MM.1S (cell line): ENCODE data around the gene MRPL16.

Experiments used
- DNase-seq: peaks from one replicate; pipeline ENCODE4 v3.0.0-alpha.2; 2015
- H2AFZ ChIP-seq: fragments of 300-600 bp; sonication (generic); 2 replicates; pipeline ENCODE4 v1.6.0; 2016; ENCODE audit warnings: antibody characterized with exemption, low read length
- H3F3A ChIP-seq: fragments of 300-600 bp; sonication (generic); 2 replicates; pipeline ENCODE4 v1.6.1; 2016; ENCODE audit warnings: mild to moderate bottlenecking, antibody characterized with exemption, low read length, moderate library complexity, mixed read lengths; ENCODE audit not compliant: insufficient read depth
- H3K27ac ChIP-seq: fragments of 300-600 bp; sonication (generic); 2 replicates; pipeline ENCODE4 v1.5.1; 2016; ENCODE audit warnings: mild to moderate bottlenecking, low read length
- H3K27me3 ChIP-seq: fragments of 300-600 bp; sonication (generic); replicated peaks from 2 replicates; pipeline ENCODE4 v1.6.0; 2016; ENCODE audit warnings: low read length; ENCODE audit not compliant: insufficient read depth
- H3K36me3 ChIP-seq: fragments of 300-600 bp; sonication (generic); replicated peaks from 2 replicates; pipeline ENCODE4 v1.6.1; 2016; ENCODE audit warnings: mild to moderate bottlenecking, low read length, mixed read lengths; ENCODE audit not compliant: insufficient read depth
- H3K4me1 ChIP-seq: fragments of 300-600 bp; sonication (generic); 2 replicates; pipeline ENCODE4 v1.6.1; 2016; ENCODE audit warnings: low read length, mixed read lengths
- H3K4me2 ChIP-seq: fragments of 300-600 bp; sonication (generic); 2 replicates; pipeline ENCODE4 v1.6.0; 2016; ENCODE audit warnings: low read depth, low read length
- H3K4me3 ChIP-seq: fragments of 300-600 bp; sonication (generic); 2 replicates; pipeline ENCODE4 v1.5.1; 2016; ENCODE audit warnings: low read length, mixed read lengths
- H3K79me2 ChIP-seq: fragments of 300-600 bp; sonication (generic); 2 replicates; pipeline ENCODE4 v1.6.1; 2016; ENCODE audit warnings: mixed run types, low read length, mixed read lengths
- H3K9ac ChIP-seq: fragments of 300-600 bp; sonication (generic); 2 replicates; pipeline ENCODE4 v1.6.1; 2016; ENCODE audit warnings: low read length, mixed read lengths
- H3K9me2 ChIP-seq: fragments of 300-600 bp; sonication (generic); replicated peaks from 2 replicates; pipeline ENCODE4 v1.6.1; 2016; ENCODE audit warnings: mild to moderate bottlenecking, low read length, mixed read lengths; ENCODE audit not compliant: insufficient read depth
- H3K9me3 ChIP-seq: fragments of 300-600 bp; sonication (generic); replicated peaks from 2 replicates; pipeline ENCODE4 v1.6.1; 2016; ENCODE audit warnings: mild to moderate bottlenecking, low read length, mixed read lengths; ENCODE audit not compliant: insufficient read depth
- H4K20me1 ChIP-seq: fragments of 300-600 bp; sonication (generic); 2 replicates; pipeline ENCODE4 v1.6.1; 2016; ENCODE audit warnings: mild to moderate bottlenecking, low read length, moderate library complexity, mixed read lengths; ENCODE audit not compliant: insufficient read depth
- EZH2 ChIP-seq: fragments of 300-600 bp; sonication (generic); optimal IDR thresholded peaks from 2 replicates; pipeline ENCODE3; 2017; ENCODE audit warnings: low read depth, mild to moderate bottlenecking, antibody characterized with exemption, low read length, mixed read lengths
- EZH2phosphoT487 ChIP-seq: fragments of 300-600 bp; sonication (generic); IDR thresholded peaks from 2 replicates; pipeline ENCODE4 v1.6.1; 2018; ENCODE audit warnings: antibody characterized with exemption, low read length
- TF ChIP-seq, protein P1 (sequence below): fragments of 300-600 bp; sonication (generic); IDR thresholded peaks from 2 replicates; pipeline ENCODE4 v1.5.1; 2016; ENCODE audit warnings: antibody characterized with exemption, low read length, mixed read lengths

Gene MRPL16

DNA sequence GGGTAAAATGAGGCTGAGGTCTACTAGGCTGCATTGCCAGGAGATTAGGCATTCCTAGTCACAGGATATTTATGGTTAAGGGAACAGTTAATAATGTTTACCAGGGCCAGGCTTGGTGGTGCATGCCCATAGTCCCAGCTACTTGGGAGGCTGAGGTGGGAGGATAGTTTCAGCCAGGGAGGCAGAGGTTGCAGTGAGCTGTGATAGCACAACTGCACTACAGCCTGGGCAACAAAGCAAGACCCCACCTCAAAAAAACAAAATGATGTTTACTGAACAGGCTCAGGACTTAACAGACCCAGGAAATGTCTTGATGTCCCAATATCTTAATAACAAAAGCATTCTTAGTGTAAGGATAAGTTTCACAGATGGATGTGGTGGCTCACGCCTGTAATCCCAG is 2.8 kb upstream of the MRPL16 start:
- no peaks in the 10 kb centered on the region for H3K36me3 ChIP-seq
- no peak overlapping the region for H3K9ac ChIP-seq
- H4K20me1 ChIP-seq = no peaks in the 10 kb centered on the region
- H3K4me2 ChIP-seq = peak overlapping the region; percentile 40; the same call in 1 of the 2 replicates
- peaks cover 35% of the 10 kb centered on the region for H3K4me1 ChIP-seq
- 0 out of 2 replicates have a peak overlapping the region, but pooled peaks have one; percentile 24 for H3K4me3 ChIP-seq
- H3F3A ChIP-seq = peaks cover 25% of the 10 kb centered on the region
- peaks cover 24% of the 10 kb centered on the region for H3K79me2 ChIP-seq
- DNase-seq = no peak
- H3K27me3 ChIP-seq = no peaks in the 10 kb centered on the region
- TF ChIP-seq EZH2 (no peak), EZH2phosphoT487 (no peak)
- TF ChIP-seq, protein P1, sequence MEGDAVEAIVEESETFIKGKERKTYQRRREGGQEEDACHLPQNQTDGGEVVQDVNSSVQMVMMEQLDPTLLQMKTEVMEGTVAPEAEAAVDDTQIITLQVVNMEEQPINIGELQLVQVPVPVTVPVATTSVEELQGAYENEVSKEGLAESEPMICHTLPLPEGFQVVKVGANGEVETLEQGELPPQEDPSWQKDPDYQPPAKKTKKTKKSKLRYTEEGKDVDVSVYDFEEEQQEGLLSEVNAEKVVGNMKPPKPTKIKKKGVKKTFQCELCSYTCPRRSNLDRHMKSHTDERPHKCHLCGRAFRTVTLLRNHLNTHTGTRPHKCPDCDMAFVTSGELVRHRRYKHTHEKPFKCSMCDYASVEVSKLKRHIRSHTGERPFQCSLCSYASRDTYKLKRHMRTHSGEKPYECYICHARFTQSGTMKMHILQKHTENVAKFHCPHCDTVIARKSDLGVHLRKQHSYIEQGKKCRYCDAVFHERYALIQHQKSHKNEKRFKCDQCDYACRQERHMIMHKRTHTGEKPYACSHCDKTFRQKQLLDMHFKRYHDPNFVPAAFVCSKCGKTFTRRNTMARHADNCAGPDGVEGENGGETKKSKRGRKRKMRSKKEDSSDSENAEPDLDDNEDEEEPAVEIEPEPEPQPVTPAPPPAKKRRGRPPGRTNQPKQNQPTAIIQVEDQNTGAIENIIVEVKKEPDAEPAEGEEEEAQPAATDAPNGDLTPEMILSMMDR = no peak
- H3K9me3 ChIP-seq = no peaks in the 10 kb centered on the region
- H2AFZ ChIP-seq = peak overlapping the region; percentile 61; the same call in 1 of the 2 replicates
- peak overlapping the region; percentile 36; the same call in 1 of the 2 replicates for H3K27ac ChIP-seq
- H3K9me2 ChIP-seq = no peaks in the 10 kb centered on the region

DNA sequence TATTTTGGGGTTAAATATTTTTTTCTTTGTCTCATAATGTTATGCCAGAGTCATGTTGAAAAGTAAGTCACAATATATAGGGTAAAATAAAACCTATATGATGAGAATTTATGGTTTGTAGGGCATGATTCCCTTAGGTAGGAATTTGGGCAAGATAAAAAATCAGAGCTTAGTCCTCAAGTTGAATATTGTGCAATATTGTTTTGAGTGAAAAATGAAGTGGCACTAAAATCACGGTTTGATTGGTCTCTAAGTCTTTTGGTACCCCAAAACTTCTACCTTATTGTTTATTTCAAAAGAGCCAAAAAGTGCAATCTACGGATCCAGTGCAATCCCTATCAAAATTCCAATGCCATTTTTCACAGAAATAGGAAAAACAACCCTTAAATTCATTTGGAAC is 1.6 kb upstream of the MRPL16 start:
- peaks cover 8% of the 10 kb centered on the region; the same call in 1 of the 2 replicates for H3K36me3 ChIP-seq

DNA sequence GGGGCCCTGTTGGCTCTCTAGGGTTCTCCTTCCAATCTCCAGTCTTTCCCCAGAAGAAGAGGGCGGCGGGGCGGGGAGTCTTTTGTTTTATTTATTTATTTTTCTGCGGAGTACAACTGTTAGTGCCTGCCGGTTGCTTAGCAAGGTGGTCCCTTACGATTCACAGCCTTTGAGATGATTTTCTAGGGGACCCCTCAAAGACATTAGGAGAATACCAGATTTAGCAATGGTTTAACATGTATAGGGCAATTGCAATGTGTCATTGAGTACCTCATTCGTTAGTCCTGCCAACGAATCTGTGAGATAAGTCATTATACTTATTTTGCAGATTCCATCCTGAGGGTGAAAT is 307 bp upstream of the MRPL16 start:
- H3K9me2 ChIP-seq = no peaks in the 10 kb centered on the region
- peak overlapping the region; percentile 95 for H3K4me2 ChIP-seq
- TF ChIP-seq EZH2phosphoT487 (no peak), EZH2 (no peak)
- TF ChIP-seq, protein P1 = no peak
- no peak for DNase-seq
- H3K9me3 ChIP-seq = no peaks in the 10 kb centered on the region
- H3K27me3 ChIP-seq = no peaks in the 10 kb centered on the region
- H3F3A ChIP-seq = peaks cover 20% of the 10 kb centered on the region
- H2AFZ ChIP-seq = peak overlapping the region; percentile 76
- H3K4me1 ChIP-seq = peaks cover 19% of the 10 kb centered on the region
- peaks cover 33% of the 10 kb centered on the region for H3K79me2 ChIP-seq
- peak overlapping the region; percentile 46 for H3K4me3 ChIP-seq
- no peaks in the 10 kb centered on the region for H4K20me1 ChIP-seq
- H3K27ac ChIP-seq = peak overlapping the region; percentile 82; the same call in 1 of the 2 replicates
- peaks cover 15% of the 10 kb centered on the region; the same call in 1 of the 2 replicates for H3K36me3 ChIP-seq
- peak overlapping the region; percentile 24; the same call in 1 of the 2 replicates for H3K9ac ChIP-seq

More for the DNA sequence above, 1.6 kb upstream of the MRPL16 start:
- H3K9ac ChIP-seq = no peak overlapping the region
- no peaks in the 10 kb centered on the region for H4K20me1 ChIP-seq
- no peaks in the 10 kb centered on the region for H3K27me3 ChIP-seq
- H3K27ac ChIP-seq = no peak overlapping the region
- no peak overlapping the region for H2AFZ ChIP-seq
- peaks cover 30% of the 10 kb centered on the region for H3K79me2 ChIP-seq
- no peak overlapping the region for H3K4me3 ChIP-seq
- TF ChIP-seq, protein P1 = no peak
- TF ChIP-seq EZH2phosphoT487 (no peak), EZH2 (no peak)
- H3K9me2 ChIP-seq = no peaks in the 10 kb centered on the region
- no peak overlapping the region for H3K4me2 ChIP-seq
- DNase-seq = no peak
- no peaks in the 10 kb centered on the region for H3K9me3 ChIP-seq
- H3F3A ChIP-seq = peaks cover 20% of the 10 kb centered on the region
- H3K4me1 ChIP-seq = peaks cover 26% of the 10 kb centered on the region
